Measurements from ENCODE around the gene AADAC.
"Not testable (repeated sequence)": the region's sequence is repeated elsewhere in the genome, so short reads cannot be mapped to it uniquely, and the experiment has no call there.

Gene AADAC, protein sequence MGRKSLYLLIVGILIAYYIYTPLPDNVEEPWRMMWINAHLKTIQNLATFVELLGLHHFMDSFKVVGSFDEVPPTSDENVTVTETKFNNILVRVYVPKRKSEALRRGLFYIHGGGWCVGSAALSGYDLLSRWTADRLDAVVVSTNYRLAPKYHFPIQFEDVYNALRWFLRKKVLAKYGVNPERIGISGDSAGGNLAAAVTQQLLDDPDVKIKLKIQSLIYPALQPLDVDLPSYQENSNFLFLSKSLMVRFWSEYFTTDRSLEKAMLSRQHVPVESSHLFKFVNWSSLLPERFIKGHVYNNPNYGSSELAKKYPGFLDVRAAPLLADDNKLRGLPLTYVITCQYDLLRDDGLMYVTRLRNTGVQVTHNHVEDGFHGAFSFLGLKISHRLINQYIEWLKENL

DNA sequence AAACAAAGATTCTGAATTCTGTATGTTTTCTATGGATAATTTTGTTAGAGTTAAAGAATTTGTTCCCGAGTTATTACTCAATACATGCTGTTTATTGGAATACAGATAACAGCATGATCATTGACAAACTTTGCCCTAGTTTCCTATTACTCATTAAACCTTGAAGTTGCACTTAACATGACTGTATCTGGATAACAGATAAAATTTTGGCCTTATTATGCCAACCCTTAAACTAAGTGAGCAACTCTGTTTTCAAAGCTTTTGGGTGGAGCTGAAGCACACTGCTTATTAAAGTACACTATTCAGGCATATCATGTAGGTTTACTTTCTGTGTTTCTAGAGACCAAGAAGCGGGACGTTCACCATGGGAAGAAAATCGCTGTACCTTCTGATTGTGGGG, at the start of gene AADAC:
AADAC (plus strand) TSS at position 318 of the 400 bp plus-strand sequence; CDS start at position 365, 47 bp downstream.
- DNase-seq: no peak

DNA sequence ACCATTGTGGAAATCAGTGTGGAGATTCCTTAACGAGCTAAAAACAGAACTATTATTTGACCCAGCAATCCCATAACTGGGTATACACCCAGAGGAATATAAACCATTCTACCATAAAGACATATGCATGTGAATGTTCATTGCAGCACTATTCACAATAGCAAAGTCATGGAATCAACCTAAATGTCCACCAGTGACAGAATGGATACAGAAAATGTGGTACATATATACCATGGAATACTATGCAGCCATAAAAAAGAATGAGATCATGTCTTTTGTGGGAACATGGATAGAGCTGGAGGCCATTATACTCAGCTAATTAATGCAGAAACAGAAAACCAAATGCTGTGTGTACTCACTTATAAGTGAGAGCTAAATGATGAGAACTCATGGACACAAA, 49.2 kb upstream of the AADAC start:
- not testable (repeated sequence) for DNase-seq

DNA sequence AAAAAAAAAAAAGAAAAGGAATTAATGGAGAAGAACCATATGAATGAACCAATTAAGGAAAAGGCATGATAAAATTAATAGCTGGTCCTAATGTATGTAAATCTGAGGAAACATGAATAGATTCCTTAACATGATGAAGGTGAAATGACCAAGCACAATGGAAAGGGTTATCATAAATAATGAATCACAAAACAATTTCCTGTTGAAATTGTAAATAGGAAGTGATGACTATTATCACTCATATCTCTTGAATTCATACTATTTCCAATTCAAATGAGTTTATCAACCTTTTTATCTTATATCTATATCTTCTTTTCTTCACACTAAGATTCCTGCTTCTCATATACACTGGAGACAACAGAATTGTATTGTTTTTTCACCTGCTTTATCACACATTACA, 48.2 kb upstream of the AADAC start:
- DNase-seq: no peak

DNA sequence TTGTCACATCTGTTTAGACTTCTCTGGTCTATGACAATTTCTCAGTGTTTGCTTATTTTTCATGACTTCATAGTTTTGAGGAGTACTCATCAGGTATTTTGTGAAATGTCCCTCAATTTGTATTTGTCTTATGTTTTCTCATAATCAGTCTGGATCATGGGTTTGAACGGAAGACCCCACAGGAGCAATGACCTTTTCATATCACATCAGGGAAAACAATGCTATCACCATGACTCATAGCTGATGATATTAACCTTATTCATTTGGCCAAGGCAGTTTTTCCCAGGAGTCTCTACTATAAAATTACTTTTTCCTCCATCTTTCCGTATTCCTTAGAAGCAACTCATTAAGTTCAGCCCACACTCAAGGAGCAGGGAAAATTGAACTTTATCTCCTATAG, 47.5 kb upstream of the AADAC start:
- DNase-seq: no peak

DNA sequence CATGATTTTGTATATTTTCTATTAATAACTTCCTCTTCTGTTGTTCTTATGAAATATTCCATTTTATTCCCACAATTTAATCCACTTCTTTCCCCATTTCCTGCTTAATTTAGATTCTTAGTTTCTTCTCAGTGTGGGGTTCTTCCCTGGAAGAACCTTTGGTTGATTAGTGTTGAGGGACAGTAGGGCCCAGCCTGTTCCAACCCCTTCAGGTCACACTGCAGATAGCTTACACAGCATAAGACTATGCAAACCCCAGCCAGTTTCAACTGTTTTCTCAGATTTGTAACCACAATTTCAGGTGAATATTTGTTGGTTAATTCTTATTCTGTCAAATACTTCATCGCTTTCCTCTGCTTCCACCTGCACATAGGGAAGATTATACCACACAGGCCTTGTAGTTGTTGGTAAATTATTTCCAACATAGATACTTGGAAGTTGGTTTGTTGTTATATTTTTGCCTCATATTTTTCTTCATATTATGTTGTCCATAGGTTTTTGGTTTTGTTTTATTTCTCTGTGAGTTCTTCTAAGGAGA, 45.5 kb upstream of the AADAC start:
- no peak for DNase-seq

DNA sequence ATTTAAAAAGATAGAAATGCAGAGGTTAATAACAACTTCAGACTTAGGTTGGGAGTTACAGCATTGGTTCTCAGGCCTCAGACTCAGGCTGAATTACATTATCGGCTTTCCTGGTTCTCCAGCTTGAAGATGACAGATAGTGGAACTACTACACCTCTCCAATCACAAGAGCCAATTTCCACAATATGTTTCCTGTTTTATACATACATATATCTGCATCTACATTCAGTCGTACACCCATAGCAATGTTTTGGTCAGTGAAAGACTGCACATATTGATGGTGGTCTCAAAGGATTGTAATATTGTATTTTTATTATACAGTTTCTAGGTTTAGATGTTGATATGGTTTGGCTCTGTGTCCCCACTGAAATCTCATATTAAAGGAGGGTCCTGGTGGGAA, 44.7 kb upstream of the AADAC start:
- no peak for DNase-seq

DNA sequence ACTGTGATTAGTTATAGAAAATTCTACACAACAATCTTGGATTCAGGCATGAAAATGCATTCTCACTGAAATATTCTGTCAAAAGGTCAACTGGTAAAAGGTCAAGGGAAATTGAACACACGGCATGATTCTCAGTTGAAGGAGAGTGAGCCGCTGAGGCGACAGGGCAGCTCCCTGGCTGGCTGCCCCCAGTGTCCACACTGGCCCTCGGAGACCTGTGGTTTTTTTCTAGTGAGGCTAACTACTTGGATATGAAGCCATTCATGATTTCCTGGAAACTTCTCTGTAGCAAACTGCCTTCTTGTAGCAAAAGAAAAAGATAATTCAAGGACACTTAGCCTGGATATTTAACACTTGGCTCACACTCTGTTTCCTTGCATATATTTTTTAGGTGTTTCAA, 43.0 kb upstream of the AADAC start:
- no peak for DNase-seq

DNA sequence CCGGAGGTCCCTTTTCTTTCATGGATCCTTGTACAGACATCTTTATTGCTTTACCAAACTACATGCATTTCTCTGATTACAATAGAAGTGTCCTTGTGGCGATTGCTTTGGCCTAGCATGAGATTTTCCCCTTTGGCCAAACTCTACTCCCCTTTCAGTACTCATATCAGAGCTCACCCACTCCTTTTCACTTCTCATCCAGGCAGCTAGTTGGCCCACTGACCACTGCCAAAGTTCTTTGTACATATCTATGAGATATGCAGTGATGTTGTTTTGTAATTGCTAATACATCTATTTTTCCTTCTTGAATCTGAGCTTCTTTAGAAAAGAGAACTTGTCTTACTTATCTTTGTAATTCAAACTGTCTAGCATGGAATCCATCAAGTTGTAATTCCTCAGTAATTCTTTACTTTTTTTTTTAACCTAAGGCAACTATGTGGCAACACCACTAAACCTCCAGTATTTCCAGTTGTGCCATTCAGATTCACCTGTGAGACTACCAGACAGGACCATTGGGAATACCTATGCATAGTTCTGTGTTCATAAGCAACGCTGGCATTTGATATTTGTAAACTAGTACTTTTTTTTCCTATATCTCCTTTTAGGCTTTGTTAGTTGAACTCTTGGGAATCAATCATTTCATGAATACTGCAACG, 41.0 kb upstream of the AADAC start:
- no peak for DNase-seq

DNA sequence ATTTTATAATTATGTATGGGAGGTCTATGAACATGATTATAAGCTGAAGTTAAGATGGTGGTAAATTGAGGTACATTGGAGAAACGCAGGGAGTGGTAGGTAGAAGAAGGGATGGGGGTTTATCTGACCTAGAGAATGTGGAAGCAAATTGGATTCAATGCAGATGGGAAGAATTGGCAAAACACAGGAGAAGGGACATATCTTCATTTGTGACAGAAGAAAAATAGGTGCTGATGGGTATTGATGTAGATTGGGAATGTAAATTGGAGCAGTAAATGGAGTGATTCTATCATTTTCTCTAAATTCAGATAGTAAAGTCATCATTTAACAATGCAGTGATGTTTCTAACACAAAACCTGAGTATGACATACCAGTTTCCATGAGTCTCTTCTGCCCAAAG, 39.7 kb upstream of the AADAC start:
- no peak for DNase-seq

DNA sequence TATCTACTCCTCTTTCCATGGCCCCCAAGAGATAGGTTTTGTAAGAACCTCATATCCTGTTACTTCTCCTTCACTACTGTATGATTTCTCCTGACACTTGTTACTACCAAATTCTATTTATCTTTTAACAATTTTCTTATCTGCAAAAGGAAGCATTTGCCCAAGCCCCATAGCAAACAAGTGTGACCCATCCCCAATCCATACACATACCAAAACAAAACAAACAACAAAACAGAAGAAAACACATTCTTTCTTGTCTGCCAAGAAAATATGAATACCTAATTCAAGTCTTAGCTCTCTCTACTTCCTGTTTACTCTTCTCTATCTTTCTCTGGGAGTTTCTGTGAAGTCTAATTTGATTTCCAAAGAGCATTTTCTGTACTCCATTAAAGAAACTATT, 39.0 kb upstream of the AADAC start:
- no peak for DNase-seq

DNA sequence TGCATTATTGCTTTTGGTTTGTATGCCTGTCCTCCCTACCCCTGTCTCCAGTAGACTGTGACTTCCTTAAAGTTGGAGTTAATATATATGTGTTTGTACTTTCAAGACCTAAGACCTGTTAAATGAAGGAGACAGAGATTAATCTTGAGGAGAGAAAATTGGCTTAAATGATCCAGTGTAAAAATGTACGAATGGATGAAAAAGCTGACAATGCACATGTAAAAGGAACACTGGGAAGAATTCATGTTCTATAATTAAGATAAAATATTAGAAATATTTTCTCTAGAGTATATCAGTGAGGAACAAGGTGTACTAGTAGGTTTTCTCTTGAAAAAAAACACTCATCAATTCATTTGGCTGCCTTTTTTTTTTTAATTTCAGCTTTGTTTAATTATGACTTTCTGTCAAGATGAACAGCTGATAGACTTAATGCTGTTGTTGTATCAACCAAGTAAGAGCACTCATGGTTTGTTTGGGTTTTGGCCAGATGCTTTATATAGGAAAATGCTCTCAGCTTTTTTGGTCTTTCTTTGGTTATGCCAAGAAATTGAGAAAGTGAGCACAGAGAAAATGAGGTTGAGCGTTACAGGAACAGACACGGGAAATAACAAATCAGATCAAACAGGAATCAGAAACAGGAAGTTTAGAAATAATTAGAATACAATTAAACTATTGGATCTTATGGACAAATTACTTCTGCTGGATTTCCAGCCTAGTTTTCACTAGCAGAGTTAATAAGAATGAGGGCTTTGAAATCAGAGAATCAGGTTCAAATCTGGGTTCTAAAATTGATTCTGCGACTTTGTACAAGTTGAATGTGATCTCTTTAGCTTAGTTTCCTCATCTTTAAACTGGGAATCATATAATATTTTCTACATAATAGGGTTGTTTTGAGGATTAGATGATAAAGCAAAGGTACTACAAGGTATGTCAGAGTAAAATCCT, 38.3 kb upstream of the AADAC start:
- DNase-seq: no peak

DNA sequence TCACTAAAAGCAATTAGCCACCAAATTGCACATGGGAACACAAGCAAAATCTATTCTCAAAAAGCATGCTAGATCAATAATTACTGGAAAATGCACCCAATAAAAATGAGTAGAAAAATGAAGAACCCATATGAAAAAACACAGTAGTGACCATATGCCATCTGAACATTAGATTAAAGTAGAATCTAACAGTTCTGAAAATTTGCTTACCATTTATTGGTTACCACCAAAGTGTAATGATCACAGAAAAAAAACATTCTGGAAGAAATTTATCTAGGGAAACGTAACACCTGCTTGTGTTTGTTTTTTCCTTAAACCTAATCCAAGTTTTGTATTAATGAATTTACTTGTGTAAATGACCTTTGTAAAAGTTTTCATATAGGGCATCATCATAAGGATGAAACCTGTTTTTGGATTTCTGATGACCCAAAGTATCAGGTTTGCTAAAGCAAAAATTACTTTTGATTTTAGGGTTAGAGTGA, 37.6 kb upstream of the AADAC start:
- no peak for DNase-seq

DNA sequence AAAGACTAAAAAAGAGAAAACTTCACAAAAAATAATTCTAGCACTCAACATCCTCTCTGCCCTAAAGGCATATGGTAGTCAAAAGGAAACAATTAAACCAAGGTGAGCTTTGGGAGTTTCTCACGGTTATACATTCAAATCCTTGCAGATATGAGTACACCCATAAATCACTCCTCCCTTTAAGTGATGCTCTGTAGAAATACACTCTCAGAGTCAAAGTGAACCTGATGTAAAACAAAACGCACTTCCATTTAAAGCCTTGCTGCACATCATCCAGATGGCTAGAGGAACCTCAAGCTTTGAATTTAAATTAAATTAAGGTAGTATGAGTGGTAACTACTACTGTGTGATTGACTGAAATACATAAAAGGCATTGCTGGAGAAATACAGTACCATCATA, 36.0 kb upstream of the AADAC start:
- no peak for DNase-seq

DNA sequence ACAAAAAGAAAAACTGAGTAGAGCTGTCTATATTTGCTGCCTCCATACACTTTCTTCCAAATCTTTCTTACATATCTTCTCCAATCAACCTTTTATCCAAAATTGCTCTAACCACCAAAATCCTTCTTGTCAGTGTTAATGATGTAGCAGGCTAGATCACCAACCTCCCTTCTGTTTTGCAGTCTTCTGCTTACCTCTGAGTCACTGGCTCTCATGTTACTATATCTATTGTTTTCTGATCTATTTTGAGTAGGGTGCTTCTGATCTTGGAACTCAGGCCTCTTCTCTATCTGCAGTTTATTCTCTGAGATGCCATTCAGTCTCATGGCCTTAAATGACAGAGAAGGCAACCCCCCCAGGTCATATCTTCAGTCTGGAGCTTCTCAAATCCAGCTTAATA, 26.3 kb upstream of the AADAC start:
- DNase-seq: no peak

DNA sequence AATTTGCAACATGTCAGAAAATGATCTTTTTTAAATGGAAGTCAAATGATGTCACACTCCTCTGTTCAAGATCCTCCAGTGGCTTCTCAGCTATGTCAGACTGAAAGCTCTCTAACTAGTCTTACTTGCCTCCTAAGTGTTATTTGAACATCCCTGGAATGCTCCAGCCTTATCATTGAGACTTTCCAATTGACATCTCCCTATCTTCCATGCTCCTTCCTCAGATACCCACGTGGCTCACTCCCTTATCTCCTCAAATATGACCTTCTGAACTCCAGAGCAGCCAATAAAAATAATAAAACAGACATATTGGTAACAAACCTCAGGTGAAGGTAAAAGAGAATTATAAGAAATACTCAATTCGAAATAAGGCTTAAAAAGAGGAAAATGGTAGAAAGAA, 25.5 kb upstream of the AADAC start:
- no peak for DNase-seq

DNA sequence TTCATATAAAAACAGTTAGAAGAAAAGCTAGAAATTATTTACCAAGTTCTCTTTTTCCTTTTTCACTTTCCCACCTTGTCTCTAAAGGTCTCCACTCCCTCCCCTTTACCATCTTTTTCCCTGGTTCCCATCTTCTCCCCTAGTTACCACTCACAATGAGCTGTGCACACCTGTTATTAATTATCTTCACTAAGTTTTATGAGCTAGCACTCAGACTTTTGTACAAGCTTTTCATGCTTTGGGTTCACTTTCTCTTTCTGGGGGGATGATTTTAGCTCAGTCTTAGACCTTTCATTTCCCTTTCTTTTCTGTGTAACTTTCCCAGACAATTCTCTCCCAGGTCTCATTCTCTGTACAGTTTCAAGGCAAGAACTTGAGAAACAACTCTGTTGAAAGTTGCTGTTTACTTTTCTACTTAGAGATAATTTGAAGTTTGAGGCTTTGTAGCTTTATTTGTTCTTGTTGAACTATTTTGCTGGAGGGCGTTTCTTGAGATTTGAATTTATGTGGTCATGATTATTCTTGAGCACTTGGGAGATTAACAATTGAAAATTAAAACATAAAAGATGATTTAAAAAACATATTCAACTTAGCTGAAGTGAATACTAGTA, 24.0 kb upstream of the AADAC start:
- DNase-seq: no peak

DNA sequence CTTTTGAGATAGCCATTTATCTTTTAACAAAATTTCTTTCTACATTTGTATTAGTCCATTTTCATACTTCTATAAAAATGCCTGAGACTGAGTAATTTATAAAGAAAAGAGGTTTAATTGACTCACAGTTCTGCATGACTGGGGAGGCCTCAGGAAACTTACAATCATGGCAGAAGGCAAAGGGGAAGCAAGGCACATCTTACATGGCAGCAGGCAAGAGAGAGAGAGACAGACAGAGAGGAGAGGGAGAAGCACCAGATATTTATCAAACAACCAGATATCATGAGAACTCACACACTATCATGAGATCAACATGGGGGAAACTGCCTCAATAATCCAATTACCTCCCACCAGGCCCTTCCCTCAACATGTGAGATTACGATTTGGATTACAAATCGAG, 23.2 kb upstream of the AADAC start:
- not testable (repeated sequence) for DNase-seq

DNA sequence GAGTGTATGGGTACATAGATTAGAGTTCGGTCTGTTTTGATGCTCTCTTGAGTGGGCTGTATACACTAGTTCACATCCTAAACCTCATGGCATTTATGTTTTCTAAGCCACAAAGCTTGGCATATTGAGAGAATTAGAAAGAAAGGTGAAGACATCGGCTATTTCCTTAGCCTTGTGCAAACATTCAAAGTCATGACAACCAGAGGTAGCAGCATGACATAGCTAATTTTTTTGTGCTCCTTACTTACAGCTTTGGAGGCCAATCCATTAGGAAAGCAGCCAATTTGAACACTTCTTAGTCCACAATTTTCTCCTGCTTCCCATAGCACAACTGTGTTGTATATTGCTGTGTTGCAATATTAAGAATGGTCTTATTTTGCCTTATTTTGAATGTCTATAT, 21.5 kb upstream of the AADAC start:
- DNase-seq: no peak

DNA sequence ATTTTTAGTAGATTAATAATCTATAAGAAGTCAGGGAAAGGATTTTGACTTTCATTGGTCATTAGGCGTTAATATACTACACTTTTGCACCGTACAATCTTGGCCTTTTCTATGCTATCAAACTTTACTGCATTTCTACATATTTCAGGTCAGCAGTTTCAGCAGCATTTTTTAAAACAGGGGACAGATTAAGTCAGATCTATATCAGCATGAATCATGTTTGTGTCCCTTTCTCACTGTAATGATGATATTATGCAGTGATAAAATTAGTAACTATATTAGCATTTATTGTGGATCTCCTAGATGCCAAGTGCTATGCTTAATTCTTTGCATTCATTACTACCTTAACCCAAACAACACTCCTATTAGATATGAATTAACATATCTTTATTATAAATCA, 20.3 kb upstream of the AADAC start:
- DNase-seq: no peak

DNA sequence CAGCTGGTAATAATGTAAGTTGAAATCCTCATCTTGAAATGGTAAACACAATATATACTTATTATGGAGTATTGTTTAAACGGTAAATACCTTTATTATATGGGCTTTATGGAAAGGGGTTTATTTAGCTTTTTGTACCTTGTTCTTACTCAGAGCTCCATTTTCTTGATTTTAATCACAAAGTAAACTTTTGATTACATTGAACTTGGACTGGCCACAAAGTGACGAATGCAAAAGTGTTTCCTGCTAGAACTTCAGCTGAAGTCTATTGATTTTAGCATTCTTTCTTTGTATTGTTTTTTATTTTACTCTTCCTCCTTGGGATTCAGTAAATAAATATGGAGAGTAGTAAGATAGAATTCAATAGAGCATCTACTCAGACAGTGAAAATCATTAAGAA, 19.8 kb upstream of the AADAC start:
- no peak for DNase-seq

DNA sequence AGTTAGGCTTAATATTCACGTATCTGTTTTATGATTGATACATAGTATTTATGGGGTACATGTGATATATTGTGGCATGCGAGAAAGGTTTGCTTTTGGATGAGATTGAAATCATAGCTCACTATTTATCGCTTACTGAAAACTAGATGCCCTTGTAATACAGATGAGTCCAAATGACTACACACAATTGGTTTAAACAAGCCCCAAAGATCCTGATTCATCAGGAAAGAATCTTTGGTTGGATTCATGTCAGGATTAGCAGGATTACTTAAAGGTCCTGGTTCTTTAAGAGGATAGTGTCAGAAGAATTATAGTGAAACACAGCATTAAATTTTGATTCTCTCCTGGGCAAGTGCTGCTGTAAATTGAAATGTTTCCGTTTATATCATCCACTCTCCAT, 18.6 kb upstream of the AADAC start:
- no peak for DNase-seq

DNA sequence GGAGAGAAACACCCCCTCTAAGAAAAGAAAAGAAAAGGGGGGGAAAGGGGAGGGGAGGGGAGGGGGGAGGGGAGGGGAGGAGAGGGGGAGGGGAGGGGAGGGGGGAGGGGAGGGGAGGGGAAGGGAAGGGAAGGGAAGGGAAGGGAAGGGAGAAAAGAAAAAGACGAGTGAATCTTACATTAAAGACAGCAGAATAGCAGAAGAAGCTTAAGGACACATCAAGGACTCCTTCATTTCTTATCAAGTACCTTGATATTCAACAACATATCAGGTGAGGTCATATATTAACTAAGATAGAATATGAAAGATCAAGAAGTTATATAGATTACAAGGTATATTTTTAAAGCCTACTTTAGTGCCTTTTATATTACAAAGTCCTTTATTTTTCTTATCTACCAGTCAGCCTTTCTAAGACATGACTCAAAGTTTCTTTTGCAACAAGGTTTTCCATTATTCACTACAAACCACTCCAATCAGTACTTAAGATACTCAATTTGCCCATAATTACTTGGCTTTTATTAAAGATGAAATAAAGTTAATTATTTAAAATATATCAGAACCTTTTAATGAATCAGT, 17.7 kb upstream of the AADAC start:
- no peak for DNase-seq

Measured in activated T-cell treated with anti-CD3 and anti-CD28 coated beads for 4 hours (primary cell).